ENCODE data around the gene SELENOF. TPM values are rescaled to one million over a fixed set of nuclear protein-coding genes. Genes with fewer than 3 reads are reported as not detected.
A peak's percentile ranks its signal among the peaks of the same experiment; 100 is the strongest.

SELENOF gene
- 100 to 1,000 TPM; 253 to 300 (median 294) TPM for polyA plus RNA-seq (ENCODE audit: insufficient read depth in 1 of 5, insufficient read length in 5 of 5, low replicate concordance in 1 of 5)
- long read RNA-seq, donor 1, transcript SELENOF-201 (5 exons, 1,781 nt): major isoform, 168 of 231 reads
- long read RNA-seq, donor 1, partial matches to known transcripts: 54 of 231 reads
- long read RNA-seq, donor 1, other reads (novel, unspliced or antisense): 5 of 231 reads
- long read RNA-seq, donor 2, transcript SELENOF-202 (4 exons, 1,220 nt): minor isoform, 8 of 122 reads
- long read RNA-seq, donor 2, transcript SELENOF-201 (5 exons, 1,781 nt): major isoform, 85 of 122 reads
- long read RNA-seq, donor 2, partial matches to known transcripts: 24 of 122 reads
- long read RNA-seq, donor 2, other reads (novel, unspliced or antisense): 5 of 122 reads
- long read RNA-seq, donor 3, transcript SELENOF-201 (5 exons, 1,781 nt): major isoform, 103 of 145 reads
- long read RNA-seq, donor 3, transcript SELENOF-202 (4 exons, 1,220 nt): minor isoform, 5 of 145 reads
- long read RNA-seq, donor 3, partial matches to known transcripts: 23 of 145 reads
- long read RNA-seq, donor 3, other reads (novel, unspliced or antisense): 13 of 145 reads
- long read RNA-seq, donor 4, transcript SELENOF-202 (4 exons, 1,220 nt): minor isoform, 5 of 84 reads
- long read RNA-seq, donor 4, transcript SELENOF-201 (5 exons, 1,781 nt): major isoform, 62 of 84 reads
- long read RNA-seq, donor 4, partial matches to known transcripts: 16 of 84 reads
- long read RNA-seq, donor 4, other reads (novel, unspliced or antisense): 0 of 84 reads
- long read RNA-seq, donor 5, transcript SELENOF-202 (4 exons, 1,220 nt): minor isoform, 15 of 242 reads
- long read RNA-seq, donor 5, transcript SELENOF-201 (5 exons, 1,781 nt): major isoform, 180 of 242 reads
- long read RNA-seq, donor 5, partial matches to known transcripts: 41 of 242 reads
- long read RNA-seq, donor 5, other reads (novel, unspliced or antisense): 6 of 242 reads
- long read RNA-seq, donor 6, transcript SELENOF-202 (4 exons, 1,220 nt): minor isoform, 11 of 240 reads
- long read RNA-seq, donor 6, transcript SELENOF-201 (5 exons, 1,781 nt): major isoform, 152 of 240 reads
- long read RNA-seq, donor 6, partial matches to known transcripts: 67 of 240 reads
- long read RNA-seq, donor 6, other reads (novel, unspliced or antisense): 6 of 240 reads
- long read RNA-seq, donor 7, transcript SELENOF-201 (5 exons, 1,781 nt): major isoform, 97 of 110 reads
- long read RNA-seq, donor 7, partial matches to known transcripts: 6 of 110 reads
- long read RNA-seq, donor 7, other reads (novel, unspliced or antisense): 0 of 110 reads
- long read RNA-seq, donor 8, transcript SELENOF-201 (5 exons, 1,781 nt): major isoform, 41 of 50 reads
- long read RNA-seq, donor 8, partial matches to known transcripts: 8 of 50 reads
- long read RNA-seq, donor 8, other reads (novel, unspliced or antisense): 0 of 50 reads

GRCh38 chr1:86913896-86914600, at the start of gene SELENOF:
Gene SELENOF (minus strand): TSS chr1:86914126. CDS start chr1:86914111, 15 bp downstream.
- DNase-seq: peak; percentile 100

GRCh38 chr1:86960548-86960947, 46.6 kb upstream of the SELENOF start:
- DNase-seq: no peak

GRCh38 chr1:86957221-86957620, 43.3 kb upstream of the SELENOF start:
- DNase-seq: no peak

GRCh38 chr1:86956221-86956620, 42.3 kb upstream of the SELENOF start:
- no peak for DNase-seq

- no peak for DNase-seq
These were observed 41.8 kb upstream of the SELENOF start for GRCh38 chr1:86955678-86956077.

- no peak for DNase-seq
These were observed 39.2 kb upstream of the SELENOF start for GRCh38 chr1:86953167-86953566.

- DNase-seq: no peak
These were observed 37.5 kb upstream of the SELENOF start for GRCh38 chr1:86951430-86951829.

- no peak for DNase-seq
These were observed 36.9 kb upstream of the SELENOF start for GRCh38 chr1:86950712-86951419.

GRCh38 chr1:86948212-86948611, 34.3 kb upstream of the SELENOF start:
- peak in 1 of 2 donors; percentile 56 for DNase-seq

GRCh38 chr1:86942743-86943142, 28.8 kb upstream of the SELENOF start:
- no peak for DNase-seq

- no peak for DNase-seq
These were observed 28.1 kb upstream of the SELENOF start for GRCh38 chr1:86942042-86942441.

GRCh38 chr1:86940599-86940998, 26.7 kb upstream of the SELENOF start:
- DNase-seq: no peak

GRCh38 chr1:86939406-86939805, 25.5 kb upstream of the SELENOF start:
- no peak for DNase-seq

GRCh38 chr1:86938855-86939254, 24.9 kb upstream of the SELENOF start:
- no peak for DNase-seq

GRCh38 chr1:86938450-86938849, 24.5 kb upstream of the SELENOF start:
- no peak for DNase-seq

GRCh38 chr1:86933562-86934377, 19.8 kb upstream of the SELENOF start:
- no peak for DNase-seq

GRCh38 chr1:86933051-86933450, 19.1 kb upstream of the SELENOF start:
- DNase-seq: no peak

- no peak for DNase-seq
These were observed 14.9 kb upstream of the SELENOF start for GRCh38 chr1:86928819-86929218.

GRCh38 chr1:86926883-86927282, 13.0 kb upstream of the SELENOF start:
- no peak for DNase-seq
